Measurements from ENCODE around the gene TRANK1. TPM values are rescaled to one million over a fixed set of nuclear protein-coding genes. Genes with fewer than 3 reads are reported as not detected.

TRANK1 gene
- total and polyA plus RNA-seq, 2 of the 8 experiments (the other 6 are each of a cell fraction or from before 2014, with no cell fraction given), result 2.9 to 8.8 TPM

DNA sequence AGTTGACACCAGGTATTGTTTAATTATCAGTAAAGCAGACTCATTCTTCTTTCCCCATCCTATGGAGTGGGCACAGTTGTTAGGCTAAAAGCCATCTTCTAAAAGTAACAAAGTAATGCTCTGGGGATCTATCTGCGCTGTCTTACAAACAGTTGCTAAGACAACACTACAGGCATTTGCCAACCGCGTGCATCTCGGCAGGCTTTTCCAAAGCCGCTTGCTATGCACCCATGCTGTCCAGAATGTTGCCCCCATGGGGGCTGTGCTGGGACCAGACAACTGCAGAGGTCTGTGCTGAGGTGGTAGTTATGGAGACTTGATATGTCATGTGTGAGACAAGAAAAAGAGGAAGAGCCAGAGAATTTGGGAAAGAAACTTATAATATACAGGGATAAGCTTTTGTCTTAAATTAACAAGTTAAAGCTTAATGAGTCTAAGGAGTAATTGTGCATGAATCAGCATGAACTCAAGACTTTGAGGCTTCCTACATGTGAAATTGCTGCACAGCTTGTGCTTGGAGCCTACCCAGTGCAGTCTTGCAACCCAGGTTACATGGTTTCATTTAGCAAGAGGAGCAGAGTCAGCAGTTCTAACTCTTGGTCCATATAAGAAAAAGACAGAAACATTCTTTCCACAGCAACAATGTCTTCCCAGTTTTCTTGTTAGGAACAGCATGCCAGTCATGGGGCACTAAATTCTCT, 141.6 kb downstream of the TRANK1 start:
- CTCF ChIA-PET (ENCODE audit: partially characterized antibody), result interaction anchor here (1.0 to 7.4 kb wide), 6 partner anchors 9 to 155 kb away, joined by 3 to 60 read pairs (median 6); no protein-coding TSS in a partner anchor
- POLR2A ChIA-PET (ENCODE audit: partially characterized antibody), result no interaction called here
- WGBS, 2 experiments (ENCODE audit: extremely low coverage in 1 of 2, insufficient coverage in 1 of 2, insufficient read length in 1 of 2, insufficient replicate concordance in 2 of 2, low coverage in 1 of 2, low lambda C conversion rate in 2 of 2, missing lambda C conversion rate in 1 of 2), result 74% methylated on average over 5 of the region's 5 CpGs; no CpG with 5 or more reads in 1 of the 2 experiments

More for the DNA sequence above, 141.6 kb downstream of the TRANK1 start:
- Histone ChIP-seq H2BK15ac (ENCODE audit: low read length) (no peak overlapping the region), H4K8ac (ENCODE audit: extremely low read depth, insufficient read depth, low read length) (no peak overlapping the region), H3K14ac (ENCODE audit: insufficient read length) (no peak overlapping the region), H3K23ac (ENCODE audit: insufficient read length) (no peak overlapping the region), H3K9me3 (ENCODE audit: insufficient read depth in 2 of 2, low read depth in 1 of 2, low read length in 1 of 2) (no peaks in the 10 kb centered on the region), H4K20me1 (replicated peaks in 1 of 2; ENCODE audit: control insufficient read depth in 1 of 2, insufficient read depth in 2 of 2, low read length in 2 of 2) (no peaks in the 10 kb centered on the region), H2AFZ (ENCODE audit: low read length) (no peak overlapping the region), H2BK20ac (ENCODE audit: low read length) (no peak overlapping the region), H2BK120ac (replicated peaks; ENCODE audit: low read depth, low read length) (no peak overlapping the region), H3K79me1 (ENCODE audit: low read depth, low read length) (no peaks in the 10 kb centered on the region), H2AK5ac (ENCODE audit: low read depth, low read length) (no peak overlapping the region), H3K4ac (replicated peaks; ENCODE audit: insufficient read length, low read depth, low read length) (no peak overlapping the region), H4K5ac (ENCODE audit: insufficient read length, low read depth, low read length) (no peak overlapping the region), H3K4me1 (replicated peaks in 1 of 4; ENCODE audit: control insufficient read depth in 3 of 4, insufficient read depth in 4 of 4, low read length in 3 of 4) (peaks cover 0 to 5% (median 2%) of the 10 kb centered on the region in 4 experiments; a peak in 3 of 7 replicates), H3K27me3 (replicated peaks in 1 of 4; ENCODE audit: control insufficient read depth in 3 of 4, extremely low read depth in 1 of 4, insufficient read depth in 3 of 4, low read length in 3 of 4) (no peaks in the 10 kb centered on the region), H3K56ac (replicated peaks; ENCODE audit: insufficient read length, low read depth, low read length) (no peak overlapping the region), H3K9ac (replicated peaks in 1 of 4; ENCODE audit: extremely low read depth in 1 of 4, low read depth in 3 of 4, low read length in 3 of 4) (no peak overlapping the region), H3K23me2 (ENCODE audit: low read depth, low read length) (no peaks in the 10 kb centered on the region), H3K79me2 (ENCODE audit: control insufficient read depth in 1 of 2, insufficient read depth in 2 of 2, low read length in 2 of 2) (no peaks in the 10 kb centered on the region), H2BK12ac (ENCODE audit: low read depth, low read length) (no peak overlapping the region), H3K4me3 (ENCODE audit: extremely low read depth in 1 of 4, insufficient read depth in 2 of 4, low read depth in 3 of 4, low read length in 4 of 4) (no peak overlapping the region), H2BK5ac (ENCODE audit: low read depth, low read length) (no peak overlapping the region), H3K27ac (ENCODE audit: low read depth, low read length) (no peak overlapping the region), H3K4me2 (ENCODE audit: insufficient read depth in 1 of 2, low read depth in 2 of 2, low read length in 2 of 2) (no peak overlapping the region), H3K18ac (ENCODE audit: extremely low read depth, low read length) (no peak overlapping the region), H3K36me3 (ENCODE audit: control insufficient read depth in 2 of 4, insufficient read depth in 4 of 4, low read length in 3 of 4) (no peaks in the 10 kb centered on the region), H4K91ac (replicated peaks; ENCODE audit: insufficient read length, low read length) (no peak overlapping the region)
- DNase-seq (ENCODE audit: low read depth in 1 of 2, low spot score in 2 of 2) (no peak), FAIRE-seq (no peak)
- TF ChIP-seq TAF1 (IDR thresholded peaks at IDR 0.05; ENCODE audit: low read depth, low read length) (no peak), JUN (IDR thresholded peaks at IDR 0.05; ENCODE audit: low read depth, low read length) (no peak), TEAD4 (IDR thresholded peaks at IDR 0.05; ENCODE audit: low read depth, low read length) (no peak)

Data from H1 (cell line).